Cardiac septum (tissue), 1 donor: Measurements from ENCODE around the gene ZBTB39. TPM values are rescaled to one million over a fixed set of nuclear protein-coding genes. Genes with fewer than 3 reads are reported as not detected.
"Not testable (repeated sequence)": the region's sequence is repeated elsewhere in the genome, so short reads cannot be mapped to it uniquely, and the experiment has no call there.

Source experiments
- DNase-seq: peaks from one replicate; pipeline ENCODE4 v3.0.0-alpha.2; 2020; ENCODE audit warnings: low spot score
- intact Hi-C: fragments of 100-400 bp; cut with DNase I; formaldehyde crosslinking; loops from one replicate; pipeline ENCODE4 v1.14.0; 2022
- total RNA-seq: library from RNA; stranded (reverse); fragmentation: NEBNext Ultra II Directional; extraction: Animal tissue kit (Norgen Biotek cat#: 25700); gene quantifications from one replicate; pipeline ENCODE4 v1.2.1, GENCODE V29; 2021
- donor health status: DM: no; HTN: no; CAD: no.

Gene ZBTB39
- total RNA-seq, 1 donor from 2014 or later, result 3.5 TPM

DNA sequence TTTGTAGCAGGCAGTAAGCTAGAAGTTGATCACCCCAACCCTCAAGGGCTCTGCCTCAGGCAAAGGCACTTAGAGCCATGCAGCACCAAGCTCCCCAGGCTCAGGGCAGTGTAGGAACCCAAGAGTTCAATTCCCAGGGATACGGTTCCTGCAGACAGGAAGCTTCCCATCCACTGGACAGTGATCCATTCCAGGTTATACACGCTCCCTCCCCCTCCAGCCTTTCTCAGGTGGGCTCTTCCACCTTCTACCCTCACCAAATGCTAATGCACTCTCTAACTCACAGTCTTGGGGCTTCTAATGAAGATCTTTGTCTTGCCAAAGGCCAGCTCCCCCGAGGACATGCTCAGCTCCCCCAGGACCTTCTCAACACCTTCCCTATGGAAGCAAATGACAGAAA is 30.9 kb upstream of the ZBTB39 start:
- intact Hi-C loops, result no loop called here
- DNase-seq, result no peak

DNA sequence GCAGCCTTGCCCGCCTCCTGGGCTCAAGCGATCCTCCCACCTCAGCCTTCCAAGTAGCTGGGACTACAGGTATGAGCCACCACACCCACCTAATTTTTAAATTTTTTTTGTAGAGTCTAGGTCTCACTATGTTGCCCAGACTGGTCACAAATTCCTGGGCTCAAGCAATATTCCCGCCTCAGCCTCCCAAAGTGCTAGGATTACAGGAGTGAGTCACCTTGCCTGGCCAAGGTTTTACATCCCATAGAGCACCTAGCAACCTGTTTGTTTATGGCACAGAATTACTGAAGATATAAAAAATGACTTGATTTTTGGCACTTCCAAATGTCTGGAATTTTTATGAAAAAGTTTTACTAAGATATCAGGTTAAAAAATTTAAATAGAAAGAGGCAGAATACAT is 27.1 kb upstream of the ZBTB39 start:
- intact Hi-C loops, result no loop called here
- no peak for DNase-seq

- intact Hi-C loops, result no loop called here
- no peak for DNase-seq
Observed at GRCh38 chr12:57031789-57032188, 25.4 kb upstream of the ZBTB39 start.

GRCh38 chr12:57031138-57031725 is 24.9 kb upstream of the ZBTB39 start:
- intact Hi-C loops, result no loop called here
- DNase-seq, result no peak

- DNase-seq, result no peak
- intact Hi-C loops, result no loop called here
Observed at GRCh38 chr12:57029457-57029856, 23.1 kb upstream of the ZBTB39 start.

DNA sequence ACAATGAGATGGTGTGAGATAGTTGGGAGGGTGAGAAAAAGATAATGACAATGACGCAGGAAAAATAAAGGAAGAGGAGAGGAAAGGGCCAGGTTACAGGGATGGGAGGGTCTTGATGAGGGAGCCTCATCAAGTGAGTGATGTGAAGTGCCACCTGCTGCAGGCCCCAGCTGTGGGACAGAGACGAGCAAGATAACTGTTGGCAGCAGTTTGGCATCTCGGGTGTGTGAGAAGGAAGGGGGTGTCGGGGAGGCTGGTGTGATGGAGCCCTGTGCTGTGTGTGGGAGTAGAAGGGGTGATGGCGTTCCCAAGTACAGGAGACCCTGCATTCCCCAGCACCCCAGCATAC is 21.4 kb upstream of the ZBTB39 start:
- DNase-seq, result no peak
- intact Hi-C loops, result no loop called here

- intact Hi-C loops, result no loop called here
- DNase-seq, result no peak
Observed at GRCh38 chr12:57027011-57027804, 20.9 kb upstream of the ZBTB39 start.

DNA sequence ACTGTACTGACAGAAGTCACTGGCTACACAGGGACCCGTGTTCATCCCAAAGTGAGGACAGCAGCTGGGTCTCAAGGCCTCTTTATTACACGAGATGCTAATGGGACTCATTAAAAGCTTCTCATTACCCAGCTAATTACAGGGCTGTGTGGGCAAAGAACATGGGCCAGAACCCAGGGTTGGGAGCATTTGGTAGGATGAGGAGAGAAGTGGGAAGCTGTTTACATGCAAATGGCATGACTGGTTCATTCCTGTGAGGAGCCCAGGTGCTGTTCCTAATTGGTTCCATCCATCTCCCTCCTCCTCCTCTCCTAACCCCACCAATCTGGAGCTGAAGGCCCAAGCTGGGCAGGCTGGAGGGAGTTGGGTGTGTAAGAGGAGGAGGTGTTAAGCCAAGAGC is 18.9 kb upstream of the ZBTB39 start:
- no peak for DNase-seq
- intact Hi-C loops, result no loop called here

- DNase-seq, intact Hi-C loops: not testable (repeated sequence)
Observed at GRCh38 chr12:57022324-57022723, 16.0 kb upstream of the ZBTB39 start.

GRCh38 chr12:57019983-57020719 is 13.8 kb upstream of the ZBTB39 start:
- DNase-seq, result no peak
- intact Hi-C loops, result no loop called here

- intact Hi-C loops, result no loop called here
Observed at GRCh38 chr12:57018906-57019305, 12.6 kb upstream of the ZBTB39 start.

DNA sequence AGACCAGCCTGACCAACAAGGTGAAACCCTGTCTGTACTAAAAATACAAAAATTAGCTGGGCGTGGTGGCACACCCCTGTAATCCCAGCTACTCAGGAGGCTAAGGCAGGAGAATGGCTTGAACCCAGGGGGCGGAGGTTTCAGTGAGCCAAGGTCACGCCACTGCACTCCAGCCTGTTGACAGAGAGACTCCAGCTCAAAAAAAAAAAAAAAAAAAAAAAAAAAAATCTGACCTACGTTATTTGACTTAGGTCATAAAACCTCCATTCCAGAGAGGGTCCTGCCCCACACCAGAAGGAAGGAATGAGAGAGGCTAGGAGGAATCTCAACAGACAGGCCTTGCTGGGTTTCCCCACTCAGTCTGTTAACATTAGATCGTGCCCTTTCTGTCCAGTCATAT is 12.0 kb upstream of the ZBTB39 start:
- intact Hi-C loops, DNase-seq: not testable (repeated sequence)

More at GRCh38 chr12:57018906-57019305, 12.6 kb upstream of the ZBTB39 start:
- DNase-seq, result no peak

- intact Hi-C loops, result no loop called here
Observed at GRCh38 chr12:57016348-57016747, 10.0 kb upstream of the ZBTB39 start, which contains the start of gene TAC3. TAC3 (minus strand) TSS chr12:57016529; CDS start chr12:57015797, 732 bp downstream.

DNA sequence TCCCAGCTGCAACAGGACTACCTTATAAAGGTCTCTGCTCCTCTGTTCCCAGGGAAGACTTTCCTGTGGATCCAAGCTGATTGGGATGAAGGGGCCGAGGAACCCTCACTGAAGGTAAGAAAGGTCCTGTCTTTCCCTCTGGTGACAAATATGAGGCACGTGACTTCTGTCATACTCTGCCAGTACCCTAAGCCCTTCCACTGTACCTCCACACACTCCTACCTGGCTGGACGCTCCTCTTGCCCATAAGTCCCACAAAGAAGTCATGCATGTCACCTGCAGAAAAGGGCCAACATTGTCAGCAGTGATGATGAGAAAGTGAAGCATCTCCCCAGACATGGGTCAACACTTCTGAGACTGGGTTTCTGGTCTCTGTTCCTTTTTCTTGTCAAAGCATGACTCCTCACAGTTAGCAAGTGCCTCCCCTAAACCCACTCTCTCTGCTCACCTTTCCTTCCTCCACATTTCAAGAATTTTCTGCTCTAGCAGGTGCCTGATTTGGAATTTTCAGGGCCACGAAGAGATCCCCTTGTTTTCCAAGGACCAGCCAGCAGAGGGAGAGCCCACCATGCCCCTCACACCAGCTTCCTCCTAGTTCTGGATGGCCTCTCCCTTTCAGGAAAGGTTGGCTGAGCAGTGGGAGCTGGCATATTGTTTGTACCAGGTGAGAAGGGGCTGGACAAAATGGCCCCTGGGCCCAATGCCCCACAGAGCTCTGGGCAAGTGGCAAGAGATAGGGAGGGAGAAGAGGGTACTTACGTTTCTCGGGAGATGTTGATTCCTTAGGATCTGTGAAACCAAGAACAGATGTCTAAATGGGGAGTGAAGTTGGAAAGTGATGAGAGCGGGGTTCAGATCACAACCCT is 6.5 kb upstream of the ZBTB39 start:
- intact Hi-C loops, result no loop called here
- DNase-seq, result no peak

More at GRCh38 chr12:57016348-57016747, 10.0 kb upstream of the ZBTB39 start, which contains the start of gene TAC3:
- no peak for DNase-seq

DNA sequence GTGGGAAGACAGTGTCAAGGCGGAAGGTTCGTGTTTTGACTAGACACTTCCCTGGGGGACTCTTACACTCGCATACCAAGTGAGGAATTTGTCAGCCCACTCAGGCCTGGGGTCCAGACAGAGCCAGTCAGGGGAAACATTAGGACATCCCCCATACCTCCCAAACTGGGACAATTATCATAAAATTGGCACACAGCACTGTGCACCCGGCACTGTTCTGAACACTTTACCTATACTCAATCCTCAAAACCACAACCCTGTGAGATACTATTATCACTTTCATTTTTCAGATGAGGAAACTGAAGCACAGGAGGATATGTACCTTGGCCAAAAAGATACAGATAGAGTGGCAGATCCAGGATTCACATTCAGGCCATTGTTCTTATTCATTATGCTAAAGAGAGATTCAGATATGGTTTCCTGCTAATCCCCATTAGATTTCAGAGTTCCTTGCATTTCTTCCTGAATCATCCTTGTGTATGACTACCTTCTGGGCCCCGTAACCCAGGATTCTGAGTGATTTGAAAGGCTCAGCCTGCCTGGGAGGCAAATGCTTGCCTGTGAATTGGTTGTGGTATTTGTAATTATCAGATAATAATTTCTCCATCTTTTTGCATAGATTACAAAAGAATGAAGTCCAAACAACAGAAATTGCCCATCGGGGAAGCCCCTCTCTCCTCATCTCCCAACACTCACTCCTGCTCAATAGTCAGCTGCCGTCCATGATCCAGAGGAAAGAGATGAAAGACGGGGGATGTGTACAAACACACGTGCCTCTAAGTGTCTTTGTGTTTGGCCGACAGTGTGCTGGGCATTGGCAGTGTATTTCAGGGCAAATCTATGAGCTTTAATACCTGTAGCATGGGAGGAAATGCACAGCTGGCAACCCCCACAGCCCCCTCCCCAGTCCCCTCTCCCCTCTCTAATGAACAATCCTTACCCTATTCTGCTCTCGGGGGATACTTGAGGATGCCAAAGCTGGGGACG is 5.4 kb upstream of the ZBTB39 start:
- DNase-seq, result no peak
- intact Hi-C loops, result no loop called here

DNA sequence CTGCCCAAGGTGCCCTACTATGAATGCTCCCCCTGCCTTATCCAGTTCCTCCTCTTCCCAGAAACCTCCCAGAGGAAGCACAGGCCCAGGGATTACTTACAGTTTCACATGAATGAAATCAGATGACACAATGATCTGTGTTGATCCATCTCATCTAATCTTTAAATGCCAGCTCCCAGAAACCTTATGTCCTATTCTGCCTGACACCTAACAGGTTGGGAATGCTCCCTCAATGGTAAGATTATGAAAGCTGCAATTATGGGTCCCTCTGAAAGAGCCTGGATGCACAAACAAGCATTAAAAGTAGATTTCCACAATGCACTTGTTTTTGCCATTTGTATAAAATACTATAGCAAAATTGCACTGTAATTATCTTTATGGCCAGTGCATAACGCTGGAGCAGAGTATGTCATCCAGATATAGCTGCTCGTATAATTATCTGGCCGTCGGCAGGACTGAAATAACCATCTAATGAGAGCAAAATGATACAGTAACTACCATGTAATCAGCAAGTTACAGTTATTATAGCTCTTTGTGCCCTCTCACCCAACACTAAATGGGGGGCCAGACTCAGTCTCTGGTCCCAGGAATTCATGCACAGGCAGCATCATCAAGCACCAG is 4.4 kb upstream of the ZBTB39 start:
- intact Hi-C loops, result no loop called here
- no peak for DNase-seq

- intact Hi-C loops, result loop anchor here (2.0 to 5.0 kb wide), 3 partner anchors 49 to 253 kb away; partner anchors contain the start of gene STAT6
- no peak for DNase-seq
Observed at GRCh38 chr12:57009949-57010626, 3.7 kb upstream of the ZBTB39 start.
